ENCODE measurements around the gene GPX4.

The GPX4 gene

GRCh38 chr19:1132552-1133383 lies 29.0 kb downstream of the GPX4 start:
- no peak for FAIRE-seq

- FAIRE-seq: no peak
Measured at GRCh38 chr19:1133471-1133929, 29.7 kb downstream of the GPX4 start.

GRCh38 chr19:1134431-1134830 lies 30.6 kb downstream of the GPX4 start:
- no peak for FAIRE-seq

GRCh38 chr19:1135454-1135853 lies 31.7 kb downstream of the GPX4 start:
- no peak for FAIRE-seq

GRCh38 chr19:1136201-1136600 lies 32.4 kb downstream of the GPX4 start:
- no peak for FAIRE-seq

GRCh38 chr19:1136621-1137317 lies 33.0 kb downstream of the GPX4 start:
- no peak for FAIRE-seq

GRCh38 chr19:1138121-1138520 lies 34.3 kb downstream of the GPX4 start:
- FAIRE-seq: no peak

GRCh38 chr19:1139126-1139525 lies 35.3 kb downstream of the GPX4 start:
- no peak for FAIRE-seq

- FAIRE-seq: no peak
Measured at GRCh38 chr19:1140272-1141027, 36.7 kb downstream of the GPX4 start.

GRCh38 chr19:1141944-1142343 lies 38.1 kb downstream of the GPX4 start:
- no peak for FAIRE-seq

- FAIRE-seq: no peak
Measured at GRCh38 chr19:1143828-1144399, 40.1 kb downstream of the GPX4 start.

GRCh38 chr19:1144741-1145140 lies 40.9 kb downstream of the GPX4 start:
- FAIRE-seq: no peak

GRCh38 chr19:1145635-1146411 lies 42.0 kb downstream of the GPX4 start:
- no peak for FAIRE-seq

- no peak for FAIRE-seq
Measured at GRCh38 chr19:1146412-1146699, 42.6 kb downstream of the GPX4 start.

- FAIRE-seq: no peak
Measured at GRCh38 chr19:1146858-1147780, 43.3 kb downstream of the GPX4 start.

- FAIRE-seq: no peak
Measured at GRCh38 chr19:1147934-1148549, 44.2 kb downstream of the GPX4 start.

GRCh38 chr19:1149259-1150045 lies 45.7 kb downstream of the GPX4 start:
- FAIRE-seq: no peak

- FAIRE-seq: no peak
Measured at GRCh38 chr19:1150333-1151036, 46.7 kb downstream of the GPX4 start.

- no peak for FAIRE-seq
Measured at GRCh38 chr19:1151037-1151724, 47.4 kb downstream of the GPX4 start.
